Fibroblast of gingiva (primary cell): Measurements from ENCODE around the gene CLMN.

Experiments
- DNase-seq: peaks from one replicate; pipeline ENCODE4 v3.0.0-alpha.2; 2011; ENCODE audit warnings: low read depth

CLMN gene

GRCh38 chr14:95319312-95320077, at the start of gene CLMN:
TSS of gene CLMN (minus strand) at chr14:95319908. CDS start at chr14:95319792, 116 bp downstream.
- DNase-seq, result no peak

DNA sequence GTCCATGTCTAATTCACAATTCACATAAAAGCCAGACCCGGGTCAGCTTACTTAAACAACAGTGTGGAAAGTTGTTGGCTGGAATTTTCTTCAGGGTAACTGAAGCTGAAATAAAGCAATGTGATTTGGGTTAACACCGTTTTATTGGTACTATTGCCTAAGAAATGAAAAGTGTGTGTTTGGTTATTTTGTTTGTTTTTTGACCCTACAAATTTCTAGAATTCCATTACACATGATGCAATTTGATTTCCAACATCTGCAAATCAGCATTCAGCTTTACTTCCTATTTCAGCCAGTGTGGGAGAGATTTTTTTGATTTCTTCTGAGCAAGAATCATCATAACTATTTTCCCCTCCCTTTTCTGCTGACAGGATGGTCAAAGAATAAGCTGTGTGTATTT, 45.7 kb upstream of the CLMN start:
- peak; percentile 67 for DNase-seq

DNA sequence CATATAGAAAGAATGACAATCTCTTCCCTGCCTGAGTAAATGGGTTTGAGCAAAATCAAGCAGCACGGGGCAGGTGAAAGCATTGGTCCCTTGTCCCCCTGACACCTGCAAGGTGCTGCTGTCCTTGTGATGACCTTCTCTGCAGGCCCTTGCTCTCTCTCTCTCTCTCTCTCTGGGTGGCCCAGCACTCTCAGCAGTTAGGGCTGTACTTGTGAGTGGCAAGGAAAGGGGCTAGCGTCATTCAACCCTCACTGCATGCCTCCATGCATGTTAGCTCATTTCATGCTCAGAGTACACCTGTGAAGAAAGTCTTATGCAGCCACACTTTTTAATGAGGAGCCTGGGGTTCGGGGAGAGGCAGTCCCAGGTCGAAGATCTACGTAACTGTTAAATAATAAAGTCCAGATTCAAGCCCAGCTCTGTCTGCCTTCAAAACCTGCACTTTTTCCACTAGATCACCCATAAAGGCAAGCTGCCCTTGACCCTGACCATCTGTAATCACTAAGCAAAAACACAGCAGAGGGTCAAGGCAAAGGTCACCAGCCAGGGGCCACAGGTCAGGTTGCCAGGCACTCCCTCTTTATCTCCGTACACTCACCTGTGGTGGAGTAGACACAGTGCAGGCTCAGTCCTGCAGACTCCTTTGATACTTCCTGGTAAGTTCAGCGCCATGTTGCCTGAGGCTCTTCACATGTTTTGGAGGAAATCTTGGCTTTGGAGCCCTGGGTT, 44.9 kb upstream of the CLMN start:
- no peak for DNase-seq

DNA sequence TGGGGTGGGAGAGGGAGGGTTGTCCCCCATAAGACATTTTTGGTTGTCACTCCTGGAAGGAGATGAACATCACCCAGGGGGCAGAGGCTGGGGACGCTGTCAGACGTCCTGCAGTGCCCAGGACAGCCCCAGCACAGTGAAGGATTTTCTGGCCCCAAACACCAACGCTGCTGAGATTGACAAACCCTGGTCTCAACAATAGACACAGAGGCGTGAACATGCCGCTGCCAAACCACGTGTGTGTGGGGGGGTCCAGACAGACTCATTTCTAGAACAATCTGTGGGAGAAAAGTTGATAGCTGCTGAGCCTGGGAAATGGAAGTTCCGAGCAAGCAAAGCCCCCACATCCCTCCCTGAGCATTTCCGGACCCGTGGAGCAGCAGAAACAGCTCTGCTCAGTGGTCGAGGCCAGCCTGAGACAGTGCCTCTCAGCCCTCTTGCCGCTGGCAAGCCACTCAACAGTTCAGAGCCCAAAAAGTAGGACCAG, 43.8 kb upstream of the CLMN start:
- no peak for DNase-seq

- no peak for DNase-seq
Measured at GRCh38 chr14:95362138-95362494, 42.4 kb upstream of the CLMN start.

GRCh38 chr14:95361373-95362137, 41.8 kb upstream of the CLMN start:
- DNase-seq, result no peak

- no peak for DNase-seq
Measured at GRCh38 chr14:95360828-95361227, 41.1 kb upstream of the CLMN start.

DNA sequence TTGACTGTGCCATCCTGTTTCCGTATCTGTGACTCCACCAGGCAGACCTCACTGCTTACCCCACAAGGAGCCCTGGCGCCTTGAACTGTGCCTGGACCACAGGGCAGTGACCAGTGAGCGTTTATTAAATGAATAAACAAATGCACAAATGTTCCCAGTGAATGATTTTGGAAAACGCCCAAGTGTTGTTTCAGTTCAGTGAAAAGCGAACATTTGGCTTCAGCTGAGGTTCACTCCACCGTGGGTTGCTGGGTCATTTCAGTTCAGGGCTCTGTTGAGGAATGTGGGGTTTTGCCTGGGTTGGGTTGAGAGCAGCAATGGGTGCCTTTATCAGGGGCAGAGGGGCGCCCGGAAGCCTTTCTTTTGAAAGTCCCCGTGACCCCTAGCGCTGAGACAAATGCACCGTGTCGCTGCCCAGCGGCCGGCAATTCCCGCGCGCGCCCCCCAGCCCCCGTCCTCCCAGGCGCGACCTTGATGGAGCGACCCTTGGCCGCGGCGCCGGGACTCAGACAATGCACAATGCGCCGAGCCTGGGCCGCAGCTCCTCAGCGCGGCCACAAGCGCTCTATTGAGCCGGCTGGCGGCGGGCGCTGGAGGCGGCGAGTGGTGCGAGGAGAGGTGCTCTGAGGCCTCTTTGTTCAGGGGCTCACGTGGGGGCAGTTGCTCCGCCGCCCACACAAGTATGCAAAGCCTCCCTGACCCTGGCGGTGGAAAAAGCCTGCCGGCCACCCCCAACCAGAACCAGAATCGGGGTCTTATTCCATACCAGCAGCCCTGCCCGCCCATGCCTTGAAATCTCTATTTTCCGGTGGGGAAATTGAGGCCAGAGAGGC, 40.5 kb upstream of the CLMN start:
- no peak for DNase-seq

- DNase-seq, result no peak
Measured at GRCh38 chr14:95356245-95356869, 36.6 kb upstream of the CLMN start.

DNA sequence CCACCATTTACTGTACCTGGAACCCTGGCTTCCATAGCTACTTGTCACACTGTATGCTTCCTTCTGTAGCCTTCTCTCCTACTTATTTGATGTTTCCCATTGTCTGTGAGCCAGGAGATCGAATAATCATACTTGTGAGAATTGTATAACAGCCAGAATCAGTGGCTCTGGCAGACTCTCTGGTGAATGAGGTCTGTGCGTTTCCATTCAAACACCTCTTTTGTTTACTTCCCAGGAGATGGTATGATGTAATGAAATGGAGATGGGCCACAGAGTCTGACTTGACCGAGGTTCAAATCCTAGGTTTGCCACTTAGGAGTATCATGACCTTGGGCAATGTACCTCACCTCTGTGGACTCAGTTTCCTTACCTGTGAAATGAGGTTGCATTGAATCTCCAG, 35.7 kb upstream of the CLMN start:
- DNase-seq, result no peak

- no peak for DNase-seq
Measured at GRCh38 chr14:95354834-95355233, 35.1 kb upstream of the CLMN start.

DNA sequence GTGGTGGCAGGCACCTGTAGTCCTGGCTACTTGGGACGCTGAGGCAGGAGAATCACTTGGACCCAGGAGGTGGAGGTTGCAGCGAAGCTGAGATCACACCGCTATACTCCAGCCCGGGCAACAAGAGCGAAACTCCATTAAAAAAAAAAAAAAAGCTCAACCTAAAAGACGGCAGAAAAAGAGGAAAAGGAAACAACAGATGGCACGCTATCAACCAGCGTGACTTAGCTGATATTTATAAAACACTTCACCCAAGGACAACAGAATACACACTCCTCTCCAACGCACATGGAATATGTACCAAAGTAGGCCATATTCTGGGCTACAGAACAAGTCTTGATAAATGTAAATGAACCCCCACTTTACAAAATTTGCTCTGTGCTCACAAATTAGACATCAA, 34.0 kb upstream of the CLMN start:
- DNase-seq, result no peak

DNA sequence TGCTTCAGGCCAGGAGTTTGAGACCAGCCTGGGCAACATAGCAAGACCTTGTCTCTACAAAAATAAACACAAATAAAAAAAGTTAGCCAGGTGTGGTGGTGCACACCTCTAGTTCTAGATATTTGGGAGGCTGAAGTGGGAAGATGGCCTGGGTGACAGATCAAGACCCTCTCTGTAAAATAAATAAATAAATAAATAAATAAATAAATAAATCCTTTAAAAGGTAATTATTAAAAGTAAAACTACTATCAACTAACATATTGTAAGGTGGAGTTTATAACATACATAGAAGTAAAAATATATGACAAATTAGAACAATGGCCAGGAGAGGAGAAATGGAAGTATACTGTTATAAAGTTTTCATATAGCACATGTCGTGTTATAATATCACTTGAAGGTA, 33.3 kb upstream of the CLMN start:
- no peak for DNase-seq

GRCh38 chr14:95352481-95352880, 32.8 kb upstream of the CLMN start:
- DNase-seq, result no peak

GRCh38 chr14:95349241-95349640, 29.5 kb upstream of the CLMN start:
- DNase-seq, result no peak

GRCh38 chr14:95348395-95349080, 28.8 kb upstream of the CLMN start:
- no peak for DNase-seq

DNA sequence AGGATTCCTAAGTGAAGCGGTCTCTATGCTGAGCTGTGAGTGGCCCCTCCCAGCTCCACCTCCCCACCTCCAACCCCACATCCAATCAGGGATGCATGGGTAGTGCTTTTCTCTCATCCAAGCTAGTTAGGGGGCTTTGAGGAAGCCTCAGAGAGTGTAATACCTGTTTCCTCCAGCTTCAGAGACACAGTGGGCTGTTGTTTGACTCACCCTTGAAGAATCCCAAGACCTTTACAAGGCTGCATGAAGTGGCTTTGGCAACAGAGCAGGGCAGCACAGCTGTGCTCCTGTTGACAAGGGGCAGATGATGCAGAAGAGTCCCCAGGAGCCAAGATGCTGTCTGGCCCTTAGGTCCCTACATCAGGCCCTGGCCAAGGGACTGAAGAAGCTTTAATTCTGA, 27.1 kb upstream of the CLMN start:
- no peak for DNase-seq

GRCh38 chr14:95346266-95346665, 26.6 kb upstream of the CLMN start:
- DNase-seq, result no peak

DNA sequence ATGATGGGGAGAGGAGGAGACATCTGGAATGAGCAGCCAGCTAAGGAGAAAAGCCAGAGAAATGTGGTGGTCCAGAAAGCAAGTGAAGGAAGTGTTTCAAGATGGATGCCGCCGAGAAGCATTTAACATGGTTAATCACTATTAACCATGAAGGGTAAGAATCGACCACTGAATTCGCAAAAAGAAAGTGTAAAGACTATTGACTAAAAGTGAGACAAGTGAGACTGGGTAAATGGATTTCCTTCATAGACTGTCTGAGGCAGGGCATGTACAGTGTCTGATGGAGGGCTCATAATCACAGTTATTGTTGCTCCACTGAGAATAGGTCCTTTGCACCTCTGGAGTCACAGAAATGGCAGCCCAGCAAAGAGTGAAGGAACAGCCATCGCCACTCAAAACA, 25.3 kb upstream of the CLMN start:
- DNase-seq, result no peak

DNA sequence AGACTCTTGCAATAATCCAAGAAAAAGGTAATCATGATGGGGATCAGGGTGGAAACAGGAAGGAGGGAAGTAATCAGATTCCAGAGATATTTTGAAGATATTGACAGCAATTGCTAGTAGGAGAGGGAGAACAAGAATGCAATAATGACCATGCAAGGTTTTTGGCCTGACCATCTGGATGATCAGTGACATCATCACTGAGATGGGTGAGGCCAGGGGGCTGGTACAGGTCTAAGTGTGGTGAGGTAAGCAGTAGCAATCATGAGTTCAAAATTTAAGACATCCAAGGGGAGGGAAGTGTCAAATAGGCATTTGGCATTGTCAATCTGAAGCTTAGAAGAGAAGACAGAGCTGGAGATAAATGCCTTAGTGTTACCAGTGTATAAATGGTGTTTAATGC, 24.8 kb upstream of the CLMN start:
- no peak for DNase-seq

DNA sequence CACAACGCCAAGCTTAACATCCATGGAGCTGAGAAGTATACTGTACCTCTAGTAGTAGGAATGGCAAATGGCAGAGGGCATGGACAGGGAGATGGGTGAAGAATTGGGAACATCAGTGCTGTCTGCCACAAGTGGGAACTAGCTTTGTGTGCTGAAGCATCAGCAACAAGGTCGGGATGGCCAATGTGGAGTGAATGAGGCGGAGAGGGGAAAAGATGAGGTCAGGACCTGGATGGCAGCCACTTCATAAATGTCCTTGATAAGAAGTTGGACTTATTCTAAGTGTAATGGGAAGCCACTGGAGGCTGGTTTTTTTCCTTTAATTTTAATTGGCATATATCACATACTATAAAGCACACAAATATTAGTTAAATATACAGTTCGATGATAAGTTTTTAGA, 21.9 kb upstream of the CLMN start:
- no peak for DNase-seq
